Lower lobe of right lung (tissue), 2 donors: ENCODE results near the gene MRTFA. TPM values are rescaled to one million over a fixed set of nuclear protein-coding genes. Genes with fewer than 3 reads are reported as not detected.

Experiments used
- ATAC-seq, 2 donors: fragments of 200-7000 bp; cut with Tn5 transposase; one replicate each; pipeline ENCODE4 v1.9.1; 2020 to 2022; ENCODE audit warnings: mild to moderate bottlenecking in 2 of 2, moderate library complexity in 2 of 2
- DNase-seq: peaks from one replicate; pipeline ENCODE4 v3.0.0-alpha.2; 2020
- H3K27ac ChIP-seq: fragments of 200-600 bp; one replicate; pipeline ENCODE4 v1.8.0; 2022
- H3K27me3 ChIP-seq: fragments of 200-600 bp; one replicate; pipeline ENCODE4 v1.8.0; 2022; ENCODE audit warnings: low read depth
- H3K36me3 ChIP-seq: fragments of 200-600 bp; one replicate; pipeline ENCODE4 v1.8.0; 2022; ENCODE audit warnings: mild to moderate bottlenecking
- H3K4me1 ChIP-seq: fragments of 200-600 bp; one replicate; pipeline ENCODE4 v1.8.0; 2022
- H3K4me3 ChIP-seq: fragments of 200-600 bp; one replicate; pipeline ENCODE4 v1.8.0; 2022; ENCODE audit warnings: mild to moderate bottlenecking
- H3K9me3 ChIP-seq: fragments of 200-600 bp; one replicate; pipeline ENCODE4 v1.8.0; 2022
- intact Hi-C: fragments of 100-400 bp; cut with DNase I; formaldehyde crosslinking; loops from one replicate; pipeline ENCODE4 v1.11.0; 2022
- total RNA-seq: library from RNA; stranded (reverse); fragmentation: NEBNext Ultra II Directional; extraction: Animal tissue kit (Norgen Biotek cat#: 25700); gene quantifications from one replicate; pipeline ENCODE4 v1.2.1, GENCODE V29; 2021
- TF ChIP-seq, protein P1 (sequence below): fragments of 200-600 bp; IDR thresholded peaks from one replicate; pipeline ENCODE4 v1.8.0; 2022; ENCODE audit warnings: antibody characterized with exemption, mild to moderate bottlenecking
- donor health status: DM: no; HTN: yes; CAD: no; lungs with severe emphysema.

The MRTFA gene
- total RNA-seq, 1 donor from 2014 or later = 54.2 TPM

DNA sequence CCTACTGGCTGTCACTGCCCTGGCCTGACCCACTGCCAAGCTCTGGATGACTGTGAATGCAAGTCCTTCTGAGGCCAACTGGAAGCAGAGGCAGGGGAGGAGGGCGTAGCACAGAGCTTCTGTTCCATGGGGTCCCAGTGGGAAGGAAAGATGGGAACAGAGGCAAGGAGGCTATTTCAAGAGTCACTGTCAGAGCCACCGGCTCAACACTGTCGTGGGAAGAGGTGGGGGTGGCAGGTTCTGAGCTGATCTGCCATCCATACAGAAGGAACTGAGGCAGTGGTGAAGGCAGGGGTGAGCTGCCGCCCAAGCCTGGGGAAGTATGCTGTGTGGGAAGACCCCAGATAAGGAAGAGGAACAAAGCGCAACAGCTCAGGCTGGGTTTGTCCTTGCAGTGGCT, 211.4 kb downstream of the MRTFA start:
- Histone ChIP-seq H3K4me3 (no peak overlapping the region), H3K4me1 (peaks cover 20% of the 10 kb centered on the region), H3K27ac (no peak overlapping the region), H3K27me3 (no peaks in the 10 kb centered on the region), H3K9me3 (no peaks in the 10 kb centered on the region), H3K36me3 (peaks cover 100% of the 10 kb centered on the region)
- ATAC-seq (peak in 1 of 2 donors; percentile 33), DNase-seq (no peak)
- intact Hi-C loops = no loop called here
- TF ChIP-seq, protein P1, sequence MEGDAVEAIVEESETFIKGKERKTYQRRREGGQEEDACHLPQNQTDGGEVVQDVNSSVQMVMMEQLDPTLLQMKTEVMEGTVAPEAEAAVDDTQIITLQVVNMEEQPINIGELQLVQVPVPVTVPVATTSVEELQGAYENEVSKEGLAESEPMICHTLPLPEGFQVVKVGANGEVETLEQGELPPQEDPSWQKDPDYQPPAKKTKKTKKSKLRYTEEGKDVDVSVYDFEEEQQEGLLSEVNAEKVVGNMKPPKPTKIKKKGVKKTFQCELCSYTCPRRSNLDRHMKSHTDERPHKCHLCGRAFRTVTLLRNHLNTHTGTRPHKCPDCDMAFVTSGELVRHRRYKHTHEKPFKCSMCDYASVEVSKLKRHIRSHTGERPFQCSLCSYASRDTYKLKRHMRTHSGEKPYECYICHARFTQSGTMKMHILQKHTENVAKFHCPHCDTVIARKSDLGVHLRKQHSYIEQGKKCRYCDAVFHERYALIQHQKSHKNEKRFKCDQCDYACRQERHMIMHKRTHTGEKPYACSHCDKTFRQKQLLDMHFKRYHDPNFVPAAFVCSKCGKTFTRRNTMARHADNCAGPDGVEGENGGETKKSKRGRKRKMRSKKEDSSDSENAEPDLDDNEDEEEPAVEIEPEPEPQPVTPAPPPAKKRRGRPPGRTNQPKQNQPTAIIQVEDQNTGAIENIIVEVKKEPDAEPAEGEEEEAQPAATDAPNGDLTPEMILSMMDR = no peak

DNA sequence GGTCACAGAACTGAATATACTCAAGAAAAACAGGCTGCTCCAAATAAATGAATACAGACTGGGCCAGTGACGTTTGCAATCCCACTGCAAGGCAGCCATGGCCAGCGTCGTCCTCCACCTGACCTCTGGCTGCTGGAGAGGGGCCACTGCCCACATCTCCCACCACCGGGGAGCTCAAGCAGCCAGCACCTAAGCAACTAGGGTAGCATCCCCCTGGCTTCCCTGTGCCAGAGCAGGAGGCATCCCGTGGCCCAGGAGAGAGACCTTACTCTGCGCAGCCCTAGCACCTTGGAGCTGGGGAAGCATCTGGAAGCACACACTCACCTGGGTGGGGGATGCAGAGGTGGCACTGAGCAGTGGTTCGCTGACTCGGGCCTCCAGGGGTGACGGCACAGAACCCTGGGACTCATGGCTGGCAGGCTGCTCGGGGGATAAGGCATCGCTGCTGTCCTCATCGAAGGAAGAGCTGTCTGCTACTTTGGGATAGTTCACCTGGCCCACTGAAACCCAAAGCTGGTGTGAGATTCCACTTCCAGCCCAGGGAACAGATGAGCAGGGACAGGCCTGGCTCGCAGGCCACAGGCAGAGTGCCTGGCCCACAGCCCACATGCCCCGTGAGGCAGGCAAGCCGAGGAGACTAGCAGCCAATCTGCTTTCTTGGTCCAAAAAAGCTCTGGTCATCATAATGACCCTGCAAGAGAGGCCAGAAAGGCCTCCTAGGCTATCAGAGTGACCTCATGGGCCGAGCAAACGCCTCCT, 212.5 kb downstream of the MRTFA start:
- DNase-seq (peak; percentile 21), ATAC-seq (no peak)
- no peaks in the 10 kb centered on the region for H3K9me3 ChIP-seq
- H3K4me3 ChIP-seq = no peak overlapping the region
- TF ChIP-seq, protein P1 = no peak
- intact Hi-C loops = no loop called here
- no peak overlapping the region for H3K27ac ChIP-seq
- no peaks in the 10 kb centered on the region for H3K27me3 ChIP-seq
- peaks cover 100% of the 10 kb centered on the region for H3K36me3 ChIP-seq
- peaks cover 20% of the 10 kb centered on the region for H3K4me1 ChIP-seq

DNA sequence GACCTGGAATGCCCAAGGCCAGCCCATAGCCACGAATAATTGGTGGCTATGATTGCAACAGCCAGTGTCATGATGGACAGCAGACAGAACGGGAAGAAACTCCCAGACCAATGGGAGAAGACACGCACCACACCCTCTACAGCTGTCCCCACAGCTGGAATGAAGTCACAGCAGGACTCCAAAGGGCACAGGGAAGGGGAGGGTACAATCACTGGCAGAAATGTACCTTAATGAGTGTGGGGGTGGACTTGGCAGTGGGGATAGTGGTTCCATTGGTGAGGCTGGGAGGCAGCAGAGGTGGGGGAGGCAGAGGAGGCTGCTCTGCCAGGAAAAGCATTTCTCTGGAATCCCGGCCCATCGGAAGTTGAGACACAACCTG, 213.2 kb downstream of the MRTFA start:
- Histone ChIP-seq H3K9me3 (no peaks in the 10 kb centered on the region), H3K4me1 (peaks cover 20% of the 10 kb centered on the region), H3K4me3 (no peak overlapping the region), H3K36me3 (peaks cover 100% of the 10 kb centered on the region), H3K27ac (no peak overlapping the region), H3K27me3 (no peaks in the 10 kb centered on the region)
- ATAC-seq = peak; percentile 14 to 47
- intact Hi-C loops = no loop called here
- DNase-seq = peak; percentile 45
- TF ChIP-seq, protein P1 = no peak

DNA sequence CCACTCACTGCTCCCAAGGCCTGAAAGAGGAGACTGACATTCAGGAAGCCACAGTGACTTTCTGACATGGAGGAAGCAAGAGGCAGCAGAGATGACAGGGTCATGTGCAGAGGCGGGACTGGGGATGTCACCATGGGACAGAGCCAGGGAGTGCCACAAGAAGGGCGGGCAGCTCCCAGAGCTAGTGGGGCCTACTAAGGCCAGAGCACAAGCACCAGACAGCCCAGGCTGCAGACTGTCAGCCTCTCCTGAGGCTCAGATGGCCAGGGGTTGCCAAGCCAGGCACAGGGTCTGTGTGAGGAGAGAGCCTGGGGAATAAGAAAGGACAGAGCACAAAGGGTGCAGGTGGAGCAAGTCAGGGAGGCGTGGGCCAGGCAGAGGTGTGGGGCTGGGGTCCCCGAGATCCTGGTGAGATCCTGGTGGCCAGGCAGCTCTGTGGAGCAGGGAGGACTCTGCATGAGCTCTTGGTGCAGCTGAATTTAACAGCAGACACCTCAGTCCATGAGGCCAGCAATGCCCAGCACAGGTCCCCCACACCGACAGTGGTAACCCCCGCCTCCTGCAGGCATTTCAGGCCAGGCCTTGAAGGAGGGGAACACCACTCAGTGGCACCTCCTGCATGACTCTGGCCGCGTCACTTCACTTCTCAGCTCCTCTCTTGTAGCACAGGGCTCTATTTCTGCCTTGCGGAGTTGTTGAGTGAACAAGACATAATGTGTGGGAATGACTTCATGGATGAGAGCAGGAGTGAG, 213.8 kb downstream of the MRTFA start:
- peaks cover 100% of the 10 kb centered on the region for H3K36me3 ChIP-seq
- H3K27me3 ChIP-seq = no peaks in the 10 kb centered on the region
- ATAC-seq = peak; percentile 39 to 59
- H3K9me3 ChIP-seq = no peaks in the 10 kb centered on the region
- DNase-seq = peak; percentile 67
- H3K4me1 ChIP-seq = peaks cover 20% of the 10 kb centered on the region
- TF ChIP-seq, protein P1 = no peak
- intact Hi-C loops = no loop called here
- H3K27ac ChIP-seq = no peak overlapping the region
- no peak overlapping the region for H3K4me3 ChIP-seq

DNA sequence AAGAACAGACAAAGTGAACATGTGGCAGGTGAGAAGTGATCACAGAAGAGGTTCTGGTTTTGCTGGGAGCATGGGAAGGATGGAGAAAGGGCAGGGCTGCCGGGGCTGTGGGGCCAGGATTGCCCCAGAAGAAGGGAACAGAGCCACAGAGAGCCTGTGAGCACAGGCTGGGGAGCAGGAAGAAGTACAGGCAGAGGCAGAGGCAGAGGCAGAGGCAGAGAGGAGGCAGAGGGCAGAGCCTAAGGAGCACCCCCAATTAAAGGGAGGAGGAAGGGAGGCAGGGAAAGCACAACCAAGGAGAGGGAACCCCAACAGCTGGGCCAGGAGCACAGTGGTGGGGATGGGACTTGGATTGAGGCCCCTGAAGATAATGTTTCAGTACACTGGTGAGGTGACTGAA, 214.6 kb downstream of the MRTFA start:
- ATAC-seq (no peak), DNase-seq (no peak)
- no peak overlapping the region for H3K4me3 ChIP-seq
- H3K4me1 ChIP-seq = peaks cover 20% of the 10 kb centered on the region
- TF ChIP-seq, protein P1 = no peak
- no peaks in the 10 kb centered on the region for H3K27me3 ChIP-seq
- no peak overlapping the region for H3K27ac ChIP-seq
- H3K9me3 ChIP-seq = no peaks in the 10 kb centered on the region
- intact Hi-C loops = no loop called here
- H3K36me3 ChIP-seq = peaks cover 100% of the 10 kb centered on the region
